ENCODE measurements around the gene PCSK7.

PCSK7 gene

GRCh38 chr11:117220568-117220967 lies 11.3 kb downstream of the PCSK7 start (continued):
- TF ChIP-seq ZNF514 (tag by site-specific recombination; IDR thresholded peaks at IDR 0.05) (no peak), ZNF292 (tag by site-specific recombination; IDR thresholded peaks at IDR 0.05; ENCODE audit: borderline replicate concordance, low read depth) (no peak), ZNF354C (tag by site-specific recombination; IDR thresholded peaks at IDR 0.05; ENCODE audit: borderline replicate concordance, low read depth) (no peak), ZNF518A (tag by site-specific recombination; conservative IDR thresholded peaks at IDR 0.05; ENCODE audit: low read depth) (no peak), ZNF776 (tag by site-specific recombination; IDR thresholded peaks at IDR 0.05; ENCODE audit: borderline replicate concordance) (no peak), ZNF37A (tag by site-specific recombination; IDR thresholded peaks at IDR 0.05) (no peak), KLF9 (tag by site-specific recombination; IDR thresholded peaks at IDR 0.05; ENCODE audit: low read depth) (no peak), ZNF24 (tag by site-specific recombination; IDR thresholded peaks at IDR 0.05) (no peak), ZFHX2 (tag by site-specific recombination; conservative IDR thresholded peaks at IDR 0.05) (no peak)

GRCh38 chr11:117219995-117220394 lies 11.9 kb downstream of the PCSK7 start:
- ChIA-PET POLR2A (interaction anchor here (0.6 to 1.3 kb wide), 3 partner anchors 11 to 55 kb away, joined by 3 to 5 read pairs (median 3); partner anchors contain the start of gene PCSK7), CTCF (interaction anchor here (1.1 to 4.0 kb wide), 2 partner anchors 39 to 489 kb away, joined by 3 to 39 read pairs; no protein-coding TSS in a partner anchor)
- Histone ChIP-seq H3K4me3 (ENCODE audit: low read depth, low read length) (no peak overlapping the region), H3K4me1 (ENCODE audit: control insufficient read depth, insufficient read depth, low read length) (peaks cover 3% of the 10 kb centered on the region; the same call in 1 of the 2 replicates), H3K36me3 (ENCODE audit: control insufficient read depth in 2 of 2, insufficient read depth in 1 of 2, low read length in 2 of 2) (peaks cover 0 to 83% of the 10 kb centered on the region in 2 experiments; a peak in 1 of 3 replicates), H3K9me3 (ENCODE audit: control insufficient read depth, insufficient read depth, low read depth, low read length) (no peaks in the 10 kb centered on the region), H3K27ac (ENCODE audit: extremely low read depth, low read depth, low read length) (no peak overlapping the region)
- TF ChIP-seq ZNF571 (tag by site-specific recombination; IDR thresholded peaks at IDR 0.05) (no peak), ZNF626 (tag by site-specific recombination; IDR thresholded peaks at IDR 0.05) (no peak), ZNF266 (tag by site-specific recombination; IDR thresholded peaks at IDR 0.05; ENCODE audit: low read depth) (no peak), ZNF26 (tag by site-specific recombination; IDR thresholded peaks at IDR 0.05) (no peak), SCRT2 (tag by site-specific recombination; IDR thresholded peaks at IDR 0.05) (no peak), ZNF48 (tag by site-specific recombination; IDR thresholded peaks at IDR 0.05) (no peak), ZNF658 (tag by site-specific recombination; IDR thresholded peaks at IDR 0.05) (no peak), ZBTB20 (tag by site-specific recombination; IDR thresholded peaks at IDR 0.05) (no peak), ZNF155 (tag by site-specific recombination; IDR thresholded peaks at IDR 0.05) (no peak), ZNF426 (tag by site-specific recombination; IDR thresholded peaks at IDR 0.05) (no peak), ZNF560 (tag by site-specific recombination; IDR thresholded peaks at IDR 0.05; ENCODE audit: borderline replicate concordance) (no peak)
- TF ChIP-seq, protein P1, sequence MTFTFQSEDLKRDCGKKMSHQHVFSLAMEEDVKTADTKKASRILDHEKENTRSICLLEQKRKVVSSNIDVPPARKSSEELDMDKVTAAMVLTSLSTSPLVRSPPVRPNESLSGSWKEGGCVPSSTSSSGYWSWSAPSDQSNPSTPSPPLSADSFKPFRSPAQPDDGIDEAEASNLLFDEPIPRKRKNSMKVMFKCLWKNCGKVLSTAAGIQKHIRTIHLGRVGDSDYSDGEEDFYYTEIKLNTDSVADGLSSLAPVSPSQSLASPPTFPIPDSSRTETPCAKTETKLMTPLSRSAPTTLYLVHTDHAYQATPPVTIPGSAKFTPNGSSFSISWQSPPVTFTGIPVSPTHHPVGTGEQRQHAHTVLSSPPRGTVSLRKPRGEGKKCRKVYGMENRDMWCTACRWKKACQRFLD (tag by site-specific recombination; IDR thresholded peaks at IDR 0.05) = no peak

Measured in HEK293 (cell line).